ENCODE measurements around the gene CLSTN2. TPM values are rescaled to one million over a fixed set of nuclear protein-coding genes. Genes with fewer than 3 reads are reported as not detected.

CLSTN2 gene
- total and polyA plus RNA-seq, 2 experiments from 2014 or later: 23.0 to 27.0 TPM

DNA sequence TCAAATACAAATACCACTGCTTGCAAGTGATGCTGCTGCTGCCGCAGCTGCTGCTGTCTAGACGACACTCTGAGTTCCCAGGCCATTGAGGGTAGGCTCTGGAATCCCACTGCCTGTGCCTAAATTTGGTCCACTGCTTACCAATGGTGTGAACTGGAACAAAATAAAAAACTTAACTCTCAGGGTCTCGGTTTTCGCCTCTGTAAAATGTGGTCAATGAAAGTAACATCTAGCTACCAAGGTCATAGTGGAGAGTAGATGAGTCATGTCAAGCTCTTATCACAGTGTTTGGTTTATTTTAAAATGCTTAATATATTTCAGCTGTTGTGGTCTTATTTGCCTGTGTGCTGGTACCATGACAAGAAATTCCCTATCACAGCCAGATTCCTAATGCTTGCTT is 299.3 kb downstream of the CLSTN2 start:
- no peaks in the 10 kb centered on the region for H3K9me2 ChIP-seq (replicated peaks; ENCODE audit: insufficient read depth)
- no peaks in the 10 kb centered on the region for H4K20me1 ChIP-seq (ENCODE audit: insufficient read depth, poor library complexity, severe bottlenecking)
- no peak for DNase-seq (ENCODE audit: low spot score)
- 77% methylated on average over 4 of the region's 4 CpGs for WGBS (ENCODE audit: low lambda C conversion rate, missing lambda C conversion rate)
- H3K27me3 ChIP-seq: no peaks in the 10 kb centered on the region
- H3K4me2 ChIP-seq: no peak overlapping the region
- TF ChIP-seq EZH2phosphoT487 (IDR thresholded peaks at IDR 0.05; ENCODE audit: low read depth, severe bottlenecking, unreplicated experiment) (no peak), CTCF (IDR thresholded peaks at IDR 0.05; ENCODE audit: poor library complexity) (no peak), EZH2 (IDR thresholded peaks at IDR 0.05; ENCODE audit: borderline replicate concordance) (no peak)
- no peaks in the 10 kb centered on the region for H3K4me1 ChIP-seq (ENCODE audit: insufficient read depth)
- H3K36me3 ChIP-seq (replicated peaks; ENCODE audit: insufficient read depth, low read depth): no peaks in the 10 kb centered on the region
- H3K27ac ChIP-seq: no peak overlapping the region
- no peak overlapping the region for H3K4me3 ChIP-seq
- H2AFZ ChIP-seq: no peak overlapping the region
- no peaks in the 10 kb centered on the region for H3K79me2 ChIP-seq
- H3K9me3 ChIP-seq (ENCODE audit: low read depth): no peaks in the 10 kb centered on the region

DNA sequence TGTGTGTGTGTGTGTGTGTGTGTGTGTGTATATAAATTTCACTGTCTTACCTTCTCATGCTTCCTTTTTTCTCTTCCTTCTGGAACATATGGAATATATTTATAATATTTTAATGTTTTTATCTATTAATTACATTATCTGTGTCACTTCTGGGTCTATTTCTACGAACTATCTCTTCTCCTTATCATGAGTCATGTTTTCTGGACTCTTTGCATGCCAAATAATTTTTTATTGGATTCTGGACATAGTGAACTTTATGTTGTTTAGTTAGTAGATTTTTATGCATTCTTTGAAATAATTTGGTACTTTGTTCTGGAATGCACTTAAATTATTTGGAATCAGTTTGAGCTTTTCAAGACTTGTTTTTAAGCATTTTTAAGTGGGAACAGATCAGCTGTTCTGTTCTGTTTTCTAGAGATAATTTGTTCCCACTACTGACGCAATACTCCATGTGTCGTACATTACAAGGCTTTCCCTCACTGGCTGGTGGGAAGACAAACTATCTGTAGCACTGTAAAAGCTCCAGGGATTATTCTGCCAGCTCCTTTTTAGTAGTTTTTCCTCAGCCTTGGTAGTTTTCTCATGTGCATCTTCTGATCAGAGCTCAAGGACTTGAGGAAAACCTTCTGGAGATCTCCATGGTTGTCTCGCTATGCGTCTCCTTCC is 302.0 kb downstream of the CLSTN2 start:
- Histone ChIP-seq H2AFZ (no peak overlapping the region), H3K9me2 (replicated peaks; ENCODE audit: insufficient read depth) (no peaks in the 10 kb centered on the region), H3K27ac (peak overlapping the region; percentile 66), H4K20me1 (ENCODE audit: insufficient read depth, poor library complexity, severe bottlenecking) (no peaks in the 10 kb centered on the region), H3K36me3 (replicated peaks; ENCODE audit: insufficient read depth, low read depth) (no peaks in the 10 kb centered on the region), H3K9me3 (ENCODE audit: low read depth) (no peaks in the 10 kb centered on the region), H3K79me2 (no peaks in the 10 kb centered on the region), H3K4me3 (no peak overlapping the region), H3K4me2 (no peak overlapping the region), H3K27me3 (no peaks in the 10 kb centered on the region), H3K4me1 (ENCODE audit: insufficient read depth) (no peaks in the 10 kb centered on the region)
- DNase-seq (ENCODE audit: low spot score): peak; percentile 50
- no peak for TF ChIP-seq CTCF (IDR thresholded peaks at IDR 0.05; ENCODE audit: poor library complexity)
- TF ChIP-seq EZH2 (IDR thresholded peaks at IDR 0.05; ENCODE audit: borderline replicate concordance): no peak
- TF ChIP-seq EZH2phosphoT487 (IDR thresholded peaks at IDR 0.05; ENCODE audit: low read depth, severe bottlenecking, unreplicated experiment): no peak
- 68% methylated on average over 5 of the region's 5 CpGs for WGBS (ENCODE audit: low lambda C conversion rate, missing lambda C conversion rate)

DNA sequence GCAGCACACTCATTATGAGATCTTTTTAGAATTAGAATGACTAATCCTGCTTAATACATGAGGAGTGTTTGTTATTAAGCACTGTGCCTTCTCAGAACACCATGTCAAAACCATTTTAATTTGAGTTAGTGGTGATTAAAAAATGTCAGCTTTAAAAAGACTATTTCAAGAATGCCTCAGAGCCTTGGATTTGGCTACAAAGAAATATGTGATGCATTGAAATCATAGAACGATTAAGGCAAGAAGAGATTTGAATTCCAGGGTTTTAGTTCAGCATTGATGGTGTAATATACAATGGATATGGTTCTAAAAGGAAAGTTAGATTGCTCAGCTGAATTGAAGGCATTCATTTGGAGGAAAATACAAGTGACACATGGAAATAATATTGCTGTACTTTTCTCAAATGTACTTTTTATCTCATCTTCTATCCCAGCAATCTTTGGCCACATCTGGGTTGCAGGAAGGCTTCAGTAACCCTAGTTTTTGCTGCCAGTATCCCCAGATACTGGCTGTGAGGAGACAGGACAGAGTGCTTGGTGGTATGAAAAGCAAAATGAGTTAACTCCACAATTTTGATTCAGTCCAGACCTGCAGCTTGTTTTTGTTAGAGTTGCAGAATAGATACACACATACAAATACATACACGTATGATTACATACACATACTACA is 303.8 kb downstream of the CLSTN2 start:
- no peak overlapping the region for H3K4me3 ChIP-seq
- no peak overlapping the region for H3K4me2 ChIP-seq
- WGBS (ENCODE audit: low lambda C conversion rate, missing lambda C conversion rate): 64% methylated on average over 2 of the region's 2 CpGs
- H3K27ac ChIP-seq: no peak overlapping the region
- H2AFZ ChIP-seq: no peak overlapping the region
- H3K4me1 ChIP-seq (ENCODE audit: insufficient read depth): no peaks in the 10 kb centered on the region
- no peak for DNase-seq (ENCODE audit: low spot score)
- no peaks in the 10 kb centered on the region for H3K27me3 ChIP-seq
- H3K9me2 ChIP-seq (replicated peaks; ENCODE audit: insufficient read depth): no peaks in the 10 kb centered on the region
- no peaks in the 10 kb centered on the region for H3K79me2 ChIP-seq
- no peaks in the 10 kb centered on the region for H3K36me3 ChIP-seq (replicated peaks; ENCODE audit: insufficient read depth, low read depth)
- TF ChIP-seq EZH2phosphoT487 (IDR thresholded peaks at IDR 0.05; ENCODE audit: low read depth, severe bottlenecking, unreplicated experiment) (no peak), EZH2 (IDR thresholded peaks at IDR 0.05; ENCODE audit: borderline replicate concordance) (no peak), CTCF (IDR thresholded peaks at IDR 0.05; ENCODE audit: poor library complexity) (no peak)
- no peaks in the 10 kb centered on the region for H3K9me3 ChIP-seq (ENCODE audit: low read depth)
- no peaks in the 10 kb centered on the region for H4K20me1 ChIP-seq (ENCODE audit: insufficient read depth, poor library complexity, severe bottlenecking)

Measured in hepatocyte (in vitro differentiated cells).